ENCODE data around the gene ADO.

- TF ChIP-seq JUNB (IDR thresholded peaks at IDR 0.05; ENCODE audit: unreplicated experiment) (no peak), CTCF (conservative IDR thresholded peaks at IDR 0.05; ENCODE audit: low read depth in 2 of 2) (no peak), REST (IDR thresholded peaks at IDR 0.05; ENCODE audit: unreplicated experiment) (no peak), POLR2AphosphoS5 (IDR thresholded peaks at IDR 0.05; ENCODE audit: low read depth) (no peak)
Measured at GRCh38 chr10:62813981-62814380, 9.5 kb downstream of the ADO start.

All from GM23338 (cell line).